Stimulated activated CD8-positive, alpha-beta memory T cell treated with anti-CD3 and anti-CD28 coated beads, Interleukin-15, amount 100 ng/mL, for 4 hours (primary cell): Measurements from ENCODE around the gene ABCA6.
"Not testable (repeated sequence)": the region's sequence is repeated elsewhere in the genome, so short reads cannot be mapped to it uniquely, and the experiment has no call there.

Experiments used
- DNase-seq, 2 donors: peaks; one replicate each; pipeline ENCODE4 v3.0.0-alpha.2; 2020; ENCODE audit warnings: low read depth in 2 of 2

Gene ABCA6

GRCh38 chr17:69141431-69142174 is at the start of gene ABCA6:
ABCA6 (minus strand) TSS chr17:69141895; CDS start chr17:69140703, 1,192 bp downstream.
- no peak for DNase-seq

- DNase-seq, result no peak
These were observed 47.1 kb upstream of the ABCA6 start for GRCh38 chr17:69188796-69189195.

GRCh38 chr17:69188064-69188463 is 46.4 kb upstream of the ABCA6 start:
- no peak for DNase-seq

GRCh38 chr17:69187294-69187693 is 45.6 kb upstream of the ABCA6 start:
- DNase-seq, result no peak

GRCh38 chr17:69179227-69179952 is 37.7 kb upstream of the ABCA6 start:
- DNase-seq, result no peak

- DNase-seq, result no peak
These were observed 34.7 kb upstream of the ABCA6 start for GRCh38 chr17:69176457-69176795.

GRCh38 chr17:69175625-69176456 is 34.1 kb upstream of the ABCA6 start:
- no peak for DNase-seq

- no peak for DNase-seq
These were observed 33.5 kb upstream of the ABCA6 start for GRCh38 chr17:69175262-69175624.

GRCh38 chr17:69173118-69173517 is 31.4 kb upstream of the ABCA6 start:
- DNase-seq, result no peak

- no peak for DNase-seq
These were observed 28.7 kb upstream of the ABCA6 start for GRCh38 chr17:69170377-69170776.

- not testable (repeated sequence) for DNase-seq
These were observed 26.9 kb upstream of the ABCA6 start for GRCh38 chr17:69168642-69169041.

GRCh38 chr17:69166957-69167356 is 25.3 kb upstream of the ABCA6 start:
- DNase-seq, result no peak

GRCh38 chr17:69164206-69164605 is 22.5 kb upstream of the ABCA6 start:
- DNase-seq, result no peak

- no peak for DNase-seq
These were observed 17.7 kb upstream of the ABCA6 start for GRCh38 chr17:69159418-69159817.

GRCh38 chr17:69154267-69154666 is 12.6 kb upstream of the ABCA6 start:
- no peak for DNase-seq

- no peak for DNase-seq
These were observed 8.6 kb upstream of the ABCA6 start for GRCh38 chr17:69150333-69150732.

GRCh38 chr17:69147460-69147859 is 5.8 kb upstream of the ABCA6 start:
- no peak for DNase-seq

GRCh38 chr17:69144331-69145255 is 2.9 kb upstream of the ABCA6 start:
- no peak for DNase-seq

GRCh38 chr17:69143683-69144231 is 2.1 kb upstream of the ABCA6 start:
- DNase-seq, result no peak

- no peak for DNase-seq
These were observed 1.5 kb upstream of the ABCA6 start for GRCh38 chr17:69143151-69143550.

GRCh38 chr17:69142175-69142802 is 594 bp upstream of the ABCA6 start:
- DNase-seq, result no peak
